Loucy (cell line): Measurements from ENCODE around the gene IL34.

Experiments
- EZH2phosphoT487 ChIP-seq: fragments of 200-600 bp; IDR thresholded peaks from 2 replicates; pipeline ENCODE4 v1.6.1; 2018; ENCODE audit warnings: antibody characterized with exemption, mild to moderate bottlenecking, moderate library complexity, borderline replicate concordance
- TF ChIP-seq, protein P1 (sequence below): fragments of 200-600 bp; sonication (generic); conservative IDR thresholded peaks from 2 replicates; pipeline ENCODE4 v1.5.1; 2014; ENCODE audit warnings: mild to moderate bottlenecking, antibody characterized with exemption, low read length

DNA sequence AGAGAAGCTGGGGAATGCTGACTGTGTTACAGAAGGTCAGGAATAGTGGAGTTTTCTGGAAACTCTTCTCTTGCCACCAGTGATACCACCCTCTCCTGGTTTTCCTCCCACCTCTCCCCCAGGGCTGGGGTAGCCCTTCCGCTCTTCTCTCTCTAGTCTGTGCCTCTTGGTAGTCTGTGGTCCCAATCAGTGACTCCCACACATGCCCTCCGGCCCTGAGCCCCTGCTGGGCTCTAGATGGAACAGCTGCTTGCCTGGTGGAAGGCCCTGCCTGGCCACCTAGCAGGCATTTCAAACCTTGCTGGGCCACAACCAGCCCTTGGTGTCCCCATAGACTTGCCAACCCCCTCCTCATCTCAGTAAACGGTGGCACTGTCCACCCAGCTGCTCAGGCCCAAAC, 54.7 kb downstream of the IL34 start:
- TF ChIP-seq, protein P1, sequence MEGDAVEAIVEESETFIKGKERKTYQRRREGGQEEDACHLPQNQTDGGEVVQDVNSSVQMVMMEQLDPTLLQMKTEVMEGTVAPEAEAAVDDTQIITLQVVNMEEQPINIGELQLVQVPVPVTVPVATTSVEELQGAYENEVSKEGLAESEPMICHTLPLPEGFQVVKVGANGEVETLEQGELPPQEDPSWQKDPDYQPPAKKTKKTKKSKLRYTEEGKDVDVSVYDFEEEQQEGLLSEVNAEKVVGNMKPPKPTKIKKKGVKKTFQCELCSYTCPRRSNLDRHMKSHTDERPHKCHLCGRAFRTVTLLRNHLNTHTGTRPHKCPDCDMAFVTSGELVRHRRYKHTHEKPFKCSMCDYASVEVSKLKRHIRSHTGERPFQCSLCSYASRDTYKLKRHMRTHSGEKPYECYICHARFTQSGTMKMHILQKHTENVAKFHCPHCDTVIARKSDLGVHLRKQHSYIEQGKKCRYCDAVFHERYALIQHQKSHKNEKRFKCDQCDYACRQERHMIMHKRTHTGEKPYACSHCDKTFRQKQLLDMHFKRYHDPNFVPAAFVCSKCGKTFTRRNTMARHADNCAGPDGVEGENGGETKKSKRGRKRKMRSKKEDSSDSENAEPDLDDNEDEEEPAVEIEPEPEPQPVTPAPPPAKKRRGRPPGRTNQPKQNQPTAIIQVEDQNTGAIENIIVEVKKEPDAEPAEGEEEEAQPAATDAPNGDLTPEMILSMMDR, result no peak
- TF ChIP-seq EZH2phosphoT487, result no peak
